CD4-positive, alpha-beta T cell treated with Interleukin-1 beta for 1 hour (primary cell): ENCODE results near the gene OTUB1.

Source experiments
- DNase-seq, 2 donors: peaks; one replicate each; pipeline ENCODE4 v3.0.0-alpha.2; 2020 to 2022

Gene OTUB1

GRCh38 chr11:64007160-64007628, 21.0 kb downstream of the OTUB1 start:
- DNase-seq = no peak

GRCh38 chr11:64007629-64008282, 21.5 kb downstream of the OTUB1 start:
- DNase-seq = peak; percentile 7 to 33

GRCh38 chr11:64008283-64008913, 22.2 kb downstream of the OTUB1 start:
- no peak for DNase-seq

GRCh38 chr11:64008914-64009633, 22.8 kb downstream of the OTUB1 start:
- DNase-seq = no peak

GRCh38 chr11:64009710-64010109, 23.5 kb downstream of the OTUB1 start:
- no peak for DNase-seq

GRCh38 chr11:64010783-64011182, 24.5 kb downstream of the OTUB1 start:
- DNase-seq = no peak

- DNase-seq = no peak
Observed at GRCh38 chr11:64011371-64011770, 25.1 kb downstream of the OTUB1 start.

- no peak for DNase-seq
Observed at GRCh38 chr11:64013141-64013896, 27.1 kb downstream of the OTUB1 start.

GRCh38 chr11:64014356-64014755, 28.1 kb downstream of the OTUB1 start:
- no peak for DNase-seq

- no peak for DNase-seq
Observed at GRCh38 chr11:64015510-64015909, 29.3 kb downstream of the OTUB1 start.

GRCh38 chr11:64015935-64016845, 30.0 kb downstream of the OTUB1 start:
- DNase-seq = no peak

GRCh38 chr11:64017945-64018224, 31.6 kb downstream of the OTUB1 start:
- DNase-seq = no peak

GRCh38 chr11:64018310-64018709, 32.1 kb downstream of the OTUB1 start:
- no peak for DNase-seq

- no peak for DNase-seq
Observed at GRCh38 chr11:64019106-64020037, 33.1 kb downstream of the OTUB1 start.

- DNase-seq = no peak
Observed at GRCh38 chr11:64020976-64021756, 34.9 kb downstream of the OTUB1 start.

- DNase-seq = no peak
Observed at GRCh38 chr11:64021757-64022093, 35.5 kb downstream of the OTUB1 start.

GRCh38 chr11:64022125-64022784, 36.0 kb downstream of the OTUB1 start:
- no peak for DNase-seq

- DNase-seq = no peak
Observed at GRCh38 chr11:64023712-64024710, 37.8 kb downstream of the OTUB1 start.

GRCh38 chr11:64025205-64025604, 39.0 kb downstream of the OTUB1 start:
- DNase-seq = no peak
